ENCODE measurements around the gene CA5B. TPM values are rescaled to one million over a fixed set of nuclear protein-coding genes. Genes with fewer than 3 reads are reported as not detected.

The CA5B gene
- total RNA-seq, 1 experiment from 2014 or later = 8.3 TPM

DNA sequence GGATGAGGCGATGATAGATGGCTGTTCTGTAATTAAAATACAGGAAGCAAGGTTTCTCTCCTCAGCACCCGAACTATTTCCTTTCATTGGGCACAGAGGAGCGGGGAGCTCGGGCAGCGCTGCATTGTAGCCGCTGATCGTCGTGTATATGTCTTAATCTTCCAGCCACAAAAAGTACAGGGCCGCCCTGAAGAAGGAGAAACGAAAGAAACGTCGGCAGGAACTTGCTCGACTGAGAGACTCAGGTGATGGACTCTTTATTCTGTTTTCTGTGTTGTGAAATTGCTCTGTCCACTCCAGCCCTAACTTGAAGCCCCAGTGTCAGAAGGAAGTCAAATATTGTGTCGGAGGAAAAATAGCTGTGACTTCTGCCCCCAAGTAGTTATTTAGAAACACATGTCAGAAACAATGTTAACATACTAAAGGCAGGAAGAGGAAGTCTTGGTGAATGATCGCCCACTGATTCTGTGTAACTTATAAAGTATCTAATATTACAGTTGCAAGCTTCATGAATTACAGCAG lies 52.8 kb downstream of the CA5B start:
- Mint-ChIP-seq H3K27ac (no peak overlapping the region), H3K27me3 (ENCODE audit: low read depth) (no peaks in the 10 kb centered on the region), H3K4me1 (peaks cover 8 to 9% of the 10 kb centered on the region in 2 experiments), H3K4me3 (no peak overlapping the region), H3K9me3 (no peaks in the 10 kb centered on the region), H3K36me3 (ENCODE audit: insufficient read depth in 1 of 3, low read depth in 3 of 3) (peaks cover 3 to 22% (median 17%) of the 10 kb centered on the region in 3 experiments; a peak in 6 of 7 replicates)
- Histone ChIP-seq H2BK5ac (ENCODE audit: insufficient read length, low read length) (no peak overlapping the region), H3K79me1 (ENCODE audit: insufficient read depth, low read depth, low read length, poor library complexity, severe bottlenecking) (no peaks in the 10 kb centered on the region), H3K9ac (ENCODE audit: extremely low read depth, insufficient read length, low read length) (peak overlapping the region; percentile 85), H4K5ac (ENCODE audit: insufficient read length, low read depth, low read length) (no peak overlapping the region), H2AFZ (ENCODE audit: low read length) (no peak overlapping the region), H2AK5ac (ENCODE audit: insufficient read length, low read length) (no peak overlapping the region), H3K18ac (ENCODE audit: insufficient read length, low read depth, low read length) (no peak overlapping the region), H3K9me3 (ENCODE audit: control insufficient read depth, low read depth, low read length) (no peaks in the 10 kb centered on the region), H3K14ac (ENCODE audit: insufficient read depth, low read length) (peak overlapping the region; percentile 87; the same call in 1 of the 2 replicates), H3K27me3 (ENCODE audit: insufficient read depth, low read length) (no peaks in the 10 kb centered on the region), H3K23me2 (ENCODE audit: insufficient read length, low read depth, low read length, poor library complexity, severe bottlenecking) (peaks cover 14% of the 10 kb centered on the region), H3K56ac (ENCODE audit: insufficient read length, low read depth, low read length) (no peak overlapping the region), H2BK20ac (ENCODE audit: low read depth, low read length, poor library complexity, severe bottlenecking) (no peak overlapping the region), H4K91ac (ENCODE audit: insufficient read length, low read depth, low read length) (no peak overlapping the region), H3K4me1 (ENCODE audit: insufficient read depth, low read length) (no peaks in the 10 kb centered on the region), H2BK15ac (ENCODE audit: low read depth, low read length) (no peak overlapping the region), H3K23ac (ENCODE audit: insufficient read length, low read depth, low read length) (no peak overlapping the region), H2BK120ac (ENCODE audit: low read depth, low read length, poor library complexity, severe bottlenecking) (no peak overlapping the region), H3K4ac (ENCODE audit: low read depth, low read length) (no peak overlapping the region), H4K20me1 (ENCODE audit: control insufficient read depth, insufficient read depth, insufficient read length) (no peaks in the 10 kb centered on the region), H3K27ac (ENCODE audit: insufficient read length, low read depth, low read length) (peak overlapping the region; percentile 37), H3K79me2 (ENCODE audit: insufficient read depth, low read length) (no peaks in the 10 kb centered on the region), H3K4me2 (ENCODE audit: insufficient read depth, insufficient read length, low read length) (peak overlapping the region; percentile 89), H4K8ac (replicated peaks; ENCODE audit: insufficient read length, low read depth, low read length) (no peak overlapping the region), H3T11ph (ENCODE audit: low read length) (no peak overlapping the region), H2BK12ac (ENCODE audit: insufficient read length, low read depth, low read length) (no peak overlapping the region)
- no CpG with 5 or more reads among the region's 15 CpGs for WGBS (ENCODE audit: extremely low coverage, insufficient read length, low lambda C conversion rate)
- DNase-seq = no peak
- TF ChIP-seq CTCF (conservative IDR thresholded peaks at IDR 0.05) = no peak

Data from H9 (cell line).